Stromal cell of bone marrow (primary cell): ENCODE results near the gene KCNK5.

ENCODE experiments used
- DNase-seq: peaks from one replicate; pipeline ENCODE4 v3.0.0-alpha.2; 2012; ENCODE audit warnings: low read depth

KCNK5 gene

GRCh38 chr6:39215640-39216158 lies 13.6 kb downstream of the KCNK5 start:
- no peak for DNase-seq

GRCh38 chr6:39214846-39215639 lies 14.2 kb downstream of the KCNK5 start:
- no peak for DNase-seq

- DNase-seq: no peak
Observed at GRCh38 chr6:39214120-39214813, 15.0 kb downstream of the KCNK5 start.

GRCh38 chr6:39213195-39213920 lies 15.9 kb downstream of the KCNK5 start:
- DNase-seq: no peak

- no peak for DNase-seq
Observed at GRCh38 chr6:39211183-39211582, 18.1 kb downstream of the KCNK5 start.

GRCh38 chr6:39210450-39210849 lies 18.8 kb downstream of the KCNK5 start:
- DNase-seq: no peak

- DNase-seq: no peak
Observed at GRCh38 chr6:39209911-39210310, 19.4 kb downstream of the KCNK5 start.

- DNase-seq: no peak
Observed at GRCh38 chr6:39209360-39209811, 19.9 kb downstream of the KCNK5 start.

- DNase-seq: no peak
Observed at GRCh38 chr6:39208223-39208739, 21.0 kb downstream of the KCNK5 start.

GRCh38 chr6:39207416-39208222 lies 21.7 kb downstream of the KCNK5 start:
- DNase-seq: no peak

GRCh38 chr6:39206250-39206721 lies 23.0 kb downstream of the KCNK5 start:
- DNase-seq: no peak

- DNase-seq: no peak
Observed at GRCh38 chr6:39204646-39205244, 24.5 kb downstream of the KCNK5 start.

- no peak for DNase-seq
Observed at GRCh38 chr6:39204160-39204495, 25.1 kb downstream of the KCNK5 start.

GRCh38 chr6:39203436-39204159 lies 25.7 kb downstream of the KCNK5 start:
- no peak for DNase-seq

- no peak for DNase-seq
Observed at GRCh38 chr6:39202166-39202565, 27.1 kb downstream of the KCNK5 start.

GRCh38 chr6:39200498-39201020 lies 28.7 kb downstream of the KCNK5 start:
- DNase-seq: no peak

- no peak for DNase-seq
Observed at GRCh38 chr6:39199976-39200375, 29.3 kb downstream of the KCNK5 start.

- no peak for DNase-seq
Observed at GRCh38 chr6:39199231-39199940, 29.9 kb downstream of the KCNK5 start.

- DNase-seq: no peak
Observed at GRCh38 chr6:39198528-39198927, 30.7 kb downstream of the KCNK5 start.
